Liver (tissue), 9 donors: ENCODE measurements around the gene KRT1. TPM values are rescaled to one million over a fixed set of nuclear protein-coding genes. Genes with fewer than 3 reads are reported as not detected.

ENCODE experiments used
- DNase-seq: peaks from one replicate; pipeline ENCODE4 v3.0.0-alpha.2; 2017; ENCODE audit warnings: low spot score
- H3K27ac ChIP-seq, 2 donors: one replicate each; pipeline ENCODE4 v1.7.0; 2013; ENCODE audit warnings: inconsistent platforms in 2 of 2, low read length in 2 of 2, control low read depth in 1 of 2, low read depth in 1 of 2, mild to moderate bottlenecking in 1 of 2
- H3K27me3 ChIP-seq, 4 donors: one replicate each; pipeline versions ENCODE4 v1.6.1 to v1.7.0; 2013; ENCODE audit warnings: low read length in 3 of 4, inconsistent platforms in 1 of 4, mild to moderate bottlenecking in 1 of 4, moderate library complexity in 1 of 4; ENCODE audit not compliant: control insufficient read depth in 4 of 4, insufficient read depth in 4 of 4
- H3K36me3 ChIP-seq, 4 donors: one replicate each; pipeline versions ENCODE4 v1.6.1 to v1.7.0; 2013; ENCODE audit warnings: low read length in 3 of 4, mild to moderate bottlenecking in 3 of 4, low read depth in 1 of 4, moderate library complexity in 1 of 4; ENCODE audit not compliant: control insufficient read depth in 4 of 4, insufficient read depth in 3 of 4
- H3K4me1 ChIP-seq, 4 donors: one replicate each; pipeline versions ENCODE4 v1.6.1 to v1.7.0; 2013; ENCODE audit warnings: low read length in 3 of 4, mild to moderate bottlenecking in 3 of 4, moderate library complexity in 1 of 4; ENCODE audit not compliant: control insufficient read depth in 4 of 4, insufficient read depth in 4 of 4
- H3K4me3 ChIP-seq, 3 donors: one replicate each; pipeline versions ENCODE4 v1.6.1 to v1.7.0; 2013; ENCODE audit warnings: low read length in 3 of 3, control low read depth in 1 of 3, low read depth in 1 of 3, mild to moderate bottlenecking in 1 of 3
- H3K9ac ChIP-seq, 2 donors: one replicate each; pipeline ENCODE4 v1.7.0; 2013; ENCODE audit warnings: low read length in 2 of 2, mild to moderate bottlenecking in 2 of 2, moderate library complexity in 2 of 2, control low read depth in 1 of 2, low read depth in 1 of 2
- H3K9me3 ChIP-seq, 4 donors: one replicate each; pipeline versions ENCODE4 v1.6.1 to v1.7.0; 2013; ENCODE audit warnings: low read length in 3 of 4; ENCODE audit not compliant: control insufficient read depth in 4 of 4
- ATF3 ChIP-seq: IDR thresholded peaks from 2 replicates; pipeline ENCODE4 v1.6.1; 2016; ENCODE audit warnings: antibody characterized with exemption
- CTCF ChIP-seq: fragments of 150-350 bp; IDR thresholded peaks from 2 replicates; pipeline ENCODE4 v1.5.1; 2017; ENCODE audit warnings: improper control_type of control experiment, low read depth, low read length; ENCODE audit not compliant: missing input control
- EGR1 ChIP-seq, 2 donors: IDR thresholded peaks; 2 replicates each; pipeline ENCODE4 v1.6.1; 2016 to 2018; ENCODE audit warnings: antibody characterized with exemption in 2 of 2, low read depth in 2 of 2
- FOXA1 ChIP-seq: IDR thresholded peaks from 2 replicates; pipeline ENCODE4 v1.6.1; 2016; ENCODE audit warnings: antibody characterized with exemption
- FOXA2 ChIP-seq: IDR thresholded peaks from 2 replicates; pipeline ENCODE4 v1.6.1; 2016; ENCODE audit warnings: antibody characterized with exemption
- GABPA ChIP-seq, 2 donors: IDR thresholded peaks in 1 of 2; conservative IDR thresholded peaks in 1 of 2; 2 replicates each; pipeline ENCODE4 v1.6.1; 2016; ENCODE audit warnings: antibody characterized with exemption in 2 of 2, mild to moderate bottlenecking in 1 of 2, moderate library complexity in 1 of 2
- HNF4A ChIP-seq, 2 donors: conservative IDR thresholded peaks; 2 replicates each; pipeline ENCODE4 v1.6.1; 2016; ENCODE audit warnings: antibody characterized with exemption in 2 of 2, mild to moderate bottlenecking in 2 of 2
- HNF4G ChIP-seq: IDR thresholded peaks from 2 replicates; pipeline ENCODE4 v1.6.1; 2016; ENCODE audit warnings: antibody characterized with exemption
- JUND ChIP-seq, 2 donors: IDR thresholded peaks; 2 replicates each; pipeline ENCODE4 v1.6.1; 2016; ENCODE audit warnings: antibody characterized with exemption in 2 of 2
- NR2F2 ChIP-seq: IDR thresholded peaks from 2 replicates; pipeline ENCODE4 v1.6.1; 2016; ENCODE audit warnings: antibody characterized with exemption
- RAD21 ChIP-seq, 2 donors: IDR thresholded peaks; 2 replicates each; pipeline ENCODE4 v1.6.1; 2016; ENCODE audit warnings: antibody characterized with exemption in 2 of 2, mild to moderate bottlenecking in 2 of 2
- REST ChIP-seq: IDR thresholded peaks from 2 replicates; pipeline ENCODE4 v1.6.1; 2016; ENCODE audit warnings: antibody characterized with exemption, mild to moderate bottlenecking
- RXRA ChIP-seq, 2 donors: IDR thresholded peaks; 2 replicates each; pipeline ENCODE4 v1.6.1; 2017 to 2018; ENCODE audit warnings: antibody characterized with exemption in 2 of 2, mild to moderate bottlenecking in 1 of 2
- SP1 ChIP-seq: IDR thresholded peaks from 2 replicates; pipeline ENCODE4 v1.6.1; 2018; ENCODE audit warnings: antibody characterized with exemption, mild to moderate bottlenecking
- TAF1 ChIP-seq: conservative IDR thresholded peaks from 2 replicates; pipeline ENCODE4 v1.6.1; 2016; ENCODE audit warnings: antibody characterized with exemption, mild to moderate bottlenecking
- YY1 ChIP-seq: IDR thresholded peaks from 2 replicates; pipeline ENCODE4 v1.6.1; 2016; ENCODE audit warnings: antibody characterized with exemption, mild to moderate bottlenecking
- WGBS: extraction: QIAGEN DNeasy Blood & Tissue Kit; methylation state at CpG from one replicate; pipeline ENCODE4 v1.1.7; 2013; 5-methylcytosine and 5-hydroxymethylcytosine counted together
- polyA plus RNA-seq, 2 donors: library from polyadenylated mRNA; stranded (reverse) in 1 of 2; unstranded in 1 of 2; fragments of 200-250 nt in 1 of 2; fragments of >200 nt in 1 of 2; fragmentation: Nextera tagmentation in 1 of 2; extraction: Ambion mirVana in 1 of 2; gene quantifications; one replicate each; pipeline versions ENCODE4 v1.2.1 to v1.2.3, GENCODE V29; 2013 to 2015
- total RNA-seq, 2 donors: library from RNA; depleted of rRNA; stranded (reverse); fragments of >200 nt; gene quantifications; one replicate each; pipeline ENCODE4 v1.2.3, GENCODE V29; 2014
- TF ChIP-seq, protein P1 (sequence below): IDR thresholded peaks from 2 replicates; pipeline ENCODE4 v1.6.1; 2016; ENCODE audit warnings: antibody characterized with exemption
- TF ChIP-seq, protein P2 (sequence below): IDR thresholded peaks from 2 replicates; pipeline ENCODE4 v1.6.1; 2016; ENCODE audit warnings: antibody characterized with exemption
- donor health status: healthy.
- donor health status: healthy.
- donor health status: healthy.
- donor health status: healthy.
- donor health status: healthy.

The KRT1 gene
- total and polyA plus RNA-seq, 4 donors, result 0.14 to 2.7 TPM; not detected in 2

- H3K9ac ChIP-seq, result no peak overlapping the region
- H3K27ac ChIP-seq, result no peak overlapping the region
- TF ChIP-seq NR2F2 (no peak), HNF4G (no peak), FOXA2 (no peak), RAD21 (IDR thresholded peaks at IDR 0.05) (no peak), SP1 (no peak), HNF4A (conservative IDR thresholded peaks at IDR 0.05) (no peak), RXRA (IDR thresholded peaks at IDR 0.05) (no peak), ATF3 (no peak)
- TF ChIP-seq, protein P1, sequence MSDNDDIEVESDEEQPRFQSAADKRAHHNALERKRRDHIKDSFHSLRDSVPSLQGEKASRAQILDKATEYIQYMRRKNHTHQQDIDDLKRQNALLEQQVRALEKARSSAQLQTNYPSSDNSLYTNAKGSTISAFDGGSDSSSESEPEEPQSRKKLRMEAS, result no peak
- DNase-seq, result no peak
- no peaks in the 10 kb centered on the region for H3K9me3 ChIP-seq
- no peaks in the 10 kb centered on the region for H3K4me1 ChIP-seq
- no peaks in the 10 kb centered on the region for H3K36me3 ChIP-seq
- H3K27me3 ChIP-seq, result peaks cover 0 to 2% (median 0%) of the 10 kb centered on the region in 4 donors
- H3K4me3 ChIP-seq, result no peak overlapping the region
These were observed 17.3 kb downstream of the KRT1 start for GRCh38 chr12:52662918-52663229.

GRCh38 chr12:52662093-52662917 is 17.9 kb downstream of the KRT1 start:
- peak; percentile 62 for DNase-seq

DNA sequence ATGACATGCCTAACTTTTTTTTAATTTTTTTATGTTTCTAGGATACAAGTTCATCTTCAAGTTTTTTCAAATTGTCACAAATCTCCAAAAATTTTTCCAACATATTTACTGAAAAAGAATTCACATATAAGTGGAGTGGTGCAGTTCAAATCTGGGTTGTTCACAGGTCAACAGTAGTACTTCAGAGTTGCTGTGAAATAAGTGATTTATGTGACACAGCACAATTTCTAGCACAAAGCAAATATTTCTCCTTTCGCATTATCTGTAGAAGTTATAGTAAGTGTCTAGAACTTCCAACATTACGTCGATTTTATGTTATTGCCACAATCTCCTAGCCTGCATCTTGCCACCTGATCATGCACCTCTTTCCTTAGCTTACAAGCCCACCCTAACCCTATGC is 18.5 kb downstream of the KRT1 start:
- Histone ChIP-seq H3K9me3 (no peaks in the 10 kb centered on the region), H3K27ac (no peak overlapping the region), H3K4me3 (no peak overlapping the region), H3K27me3 (no peaks in the 10 kb centered on the region), H3K9ac (no peak overlapping the region), H3K36me3 (no peaks in the 10 kb centered on the region), H3K4me1 (no peaks in the 10 kb centered on the region)
- WGBS, result 95% methylated on average over 3 of the region's 3 CpGs
- no peak for DNase-seq
- no peak for TF ChIP-seq GABPA (IDR thresholded peaks at IDR 0.05 in 1 of 2, conservative IDR thresholded peaks at IDR 0.05 in 1 of 2)
- TF ChIP-seq HNF4A (conservative IDR thresholded peaks at IDR 0.05), result no peak
- TF ChIP-seq RAD21 (IDR thresholded peaks at IDR 0.05), result no peak
- no peak for TF ChIP-seq SP1
- TF ChIP-seq REST, result no peak
- no peak for TF ChIP-seq YY1
- TF ChIP-seq FOXA2, result no peak
- no peak for TF ChIP-seq CTCF
- no peak for TF ChIP-seq JUND (IDR thresholded peaks at IDR 0.05)
- no peak for TF ChIP-seq RXRA (IDR thresholded peaks at IDR 0.05)
- no peak for TF ChIP-seq HNF4G
- TF ChIP-seq, protein P2, sequence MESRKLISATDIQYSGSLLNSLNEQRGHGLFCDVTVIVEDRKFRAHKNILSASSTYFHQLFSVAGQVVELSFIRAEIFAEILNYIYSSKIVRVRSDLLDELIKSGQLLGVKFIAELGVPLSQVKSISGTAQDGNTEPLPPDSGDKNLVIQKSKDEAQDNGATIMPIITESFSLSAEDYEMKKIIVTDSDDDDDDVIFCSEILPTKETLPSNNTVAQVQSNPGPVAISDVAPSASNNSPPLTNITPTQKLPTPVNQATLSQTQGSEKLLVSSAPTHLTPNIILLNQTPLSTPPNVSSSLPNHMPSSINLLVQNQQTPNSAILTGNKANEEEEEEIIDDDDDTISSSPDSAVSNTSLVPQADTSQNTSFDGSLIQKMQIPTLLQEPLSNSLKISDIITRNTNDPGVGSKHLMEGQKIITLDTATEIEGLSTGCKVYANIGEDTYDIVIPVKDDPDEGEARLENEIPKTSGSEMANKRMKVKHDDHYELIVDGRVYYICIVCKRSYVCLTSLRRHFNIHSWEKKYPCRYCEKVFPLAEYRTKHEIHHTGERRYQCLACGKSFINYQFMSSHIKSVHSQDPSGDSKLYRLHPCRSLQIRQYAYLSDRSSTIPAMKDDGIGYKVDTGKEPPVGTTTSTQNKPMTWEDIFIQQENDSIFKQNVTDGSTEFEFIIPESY, result no peak
- no peak for TF ChIP-seq NR2F2
- TF ChIP-seq FOXA1, result no peak
- no peak for TF ChIP-seq TAF1
- no peak for TF ChIP-seq EGR1 (IDR thresholded peaks at IDR 0.05; ENCODE audit: low read depth in 2 of 2)
- no peak for TF ChIP-seq ATF3

More at GRCh38 chr12:52662093-52662917, 17.9 kb downstream of the KRT1 start:
- TF ChIP-seq, protein P1, result no peak
- no peak for TF ChIP-seq HNF4G
- TF ChIP-seq YY1, result no peak
- TF ChIP-seq SP1, result no peak
- 84% methylated on average over 10 of the region's 10 CpGs for WGBS
- H3K9me3 ChIP-seq, result no peaks in the 10 kb centered on the region
- no peaks in the 10 kb centered on the region for H3K4me1 ChIP-seq
- no peaks in the 10 kb centered on the region for H3K27me3 ChIP-seq
- H3K27ac ChIP-seq, result no peak overlapping the region
- H3K9ac ChIP-seq, result no peak overlapping the region
- H3K4me3 ChIP-seq, result no peak overlapping the region
- H3K36me3 ChIP-seq, result no peaks in the 10 kb centered on the region
